HL-60 (cell line): ENCODE measurements around the gene CREB5.

Source experiments
- CTCF ChIP-seq: IDR thresholded peaks from one replicate; pipeline ENCODE4 v1.5.1; 2011; ENCODE audit warnings: low read length, control low read depth, inconsistent platforms; ENCODE audit not compliant: insufficient read depth
- POLR2AphosphoS5 ChIP-seq: IDR thresholded peaks from 2 replicates; pipeline ENCODE4 v1.6.1; 2012; ENCODE audit warnings: low read depth

DNA sequence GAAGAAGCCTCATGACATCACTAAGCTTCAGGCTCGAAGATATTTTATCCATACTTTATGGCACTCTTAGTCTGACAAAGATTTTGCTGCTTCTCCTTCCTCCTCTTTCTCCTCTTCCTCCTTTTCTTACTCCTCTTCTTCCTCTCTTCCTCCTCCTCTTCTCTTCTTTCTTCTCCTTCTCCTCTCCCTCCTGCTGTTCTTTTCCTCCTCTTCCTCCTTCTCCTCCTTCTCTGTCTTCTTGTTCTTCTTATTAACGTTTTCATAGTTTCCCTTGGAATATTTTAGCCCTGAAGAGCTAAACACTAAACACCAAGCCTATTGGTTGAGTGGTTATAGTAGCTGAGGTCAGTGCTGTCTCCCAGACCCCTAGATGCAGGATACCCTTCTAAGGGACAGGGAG is 137.7 kb downstream of the CREB5 start:
- no peak for TF ChIP-seq CTCF
- TF ChIP-seq POLR2AphosphoS5 = no peak
